Fibroblast of lung (primary cell): ENCODE data around the gene ADGRF5. TPM values are rescaled to one million over a fixed set of nuclear protein-coding genes. Genes with fewer than 3 reads are reported as not detected.
A peak's percentile ranks its signal among the peaks of the same experiment; 100 is the strongest.

ENCODE experiments used
- DNase-seq, 2 donors: peaks; one replicate each; pipeline versions ENCODE4 v3.0.0 to v3.0.0-alpha.2; 2010; ENCODE audit warnings: low read depth in 2 of 2
- H2AFZ ChIP-seq: 2 replicates; pipeline ENCODE4 v1.5.1; 2012; ENCODE audit warnings: low read length, control low read depth, inconsistent platforms
- H3K27ac ChIP-seq: 2 replicates; pipeline ENCODE4 v1.5.1; 2011; ENCODE audit warnings: low read length, control low read depth; ENCODE audit not compliant: insufficient read depth
- H3K27me3 ChIP-seq: 2 replicates; pipeline ENCODE4 v1.5.1; 2011; ENCODE audit warnings: mild to moderate bottlenecking, low read length; ENCODE audit not compliant: control insufficient read depth, insufficient read depth
- H3K36me3 ChIP-seq: 2 replicates; pipeline ENCODE4 v1.5.1; 2011; ENCODE audit warnings: low read length; ENCODE audit not compliant: control insufficient read depth, insufficient read depth
- H3K4me1 ChIP-seq: 2 replicates; pipeline ENCODE4 v1.5.1; 2011; ENCODE audit warnings: low read length; ENCODE audit not compliant: control insufficient read depth, insufficient read depth; ENCODE audit errors: extremely low read depth
- H3K4me2 ChIP-seq: 2 replicates; pipeline ENCODE4 v1.5.1; 2011; ENCODE audit warnings: low read length, control low read depth; ENCODE audit not compliant: insufficient read depth; ENCODE audit errors: extremely low read depth
- H3K4me3 ChIP-seq, 4 experiments: fragments of 200-600 bp in 1 of 4; sonication (generic) in 1 of 4; replicated peaks in 1 of 4; 2 replicates each; pipeline ENCODE4 v1.5.1; 2011 to 2016; ENCODE audit warnings: low read length in 4 of 4, low read depth in 3 of 4, mild to moderate bottlenecking in 3 of 4, control low read depth in 2 of 4, inconsistent platforms in 1 of 4, mixed read lengths in 1 of 4; ENCODE audit not compliant: insufficient read depth in 1 of 4; ENCODE audit errors: control extremely low read depth in 1 of 4
- H3K79me2 ChIP-seq: 2 replicates; pipeline ENCODE4 v1.5.1; 2012; ENCODE audit warnings: mild to moderate bottlenecking, low read length, inconsistent platforms; ENCODE audit not compliant: control insufficient read depth, insufficient read depth
- H3K9ac ChIP-seq: 2 replicates; pipeline ENCODE4 v1.5.1; 2011; ENCODE audit warnings: mild to moderate bottlenecking, low read length, control low read depth; ENCODE audit not compliant: insufficient read depth
- H3K9me3 ChIP-seq: 2 replicates; pipeline ENCODE4 v1.5.1; 2012; ENCODE audit warnings: low read depth, low read length; ENCODE audit not compliant: control insufficient read depth, insufficient read depth
- H4K20me1 ChIP-seq: 2 replicates; pipeline ENCODE4 v1.5.1; 2011; ENCODE audit warnings: low read length; ENCODE audit not compliant: control insufficient read depth, insufficient read depth; ENCODE audit errors: extremely low read depth
- EZH2 ChIP-seq: IDR thresholded peaks from 2 replicates; pipeline ENCODE4 v1.5.1; 2012; ENCODE audit warnings: low read length, control low read depth, mild to moderate bottlenecking; ENCODE audit errors: missing control alignments
- polyA plus RNA-seq, 2 donors: library from polyadenylated mRNA; depleted of rRNA in 1 of 2; stranded (reverse) in 1 of 2; unstranded in 1 of 2; fragments of >200 nt; gene quantifications; 2 replicates each; pipeline ENCODE4 v1.2.1, GENCODE V29; 2011 to 2012; ENCODE audit warnings: missing spikeins in 1 of 2
- total RNA-seq: library from RNA; depleted of rRNA; stranded (reverse); fragments of >200 nt; gene quantifications from 2 replicates; pipeline ENCODE4 v1.2.1, GENCODE V29; 2014
- TF ChIP-seq, protein P1 (sequence below), 2 donors: IDR thresholded peaks in 1 of 2; conservative IDR thresholded peaks in 1 of 2; 1 replicate in 1 of 2; 2 replicates in 1 of 2; pipeline ENCODE4 v1.5.1; 2011 to 2012; ENCODE audit warnings: low read length in 2 of 2, control low read depth in 1 of 2, inconsistent platforms in 1 of 2, low read depth in 1 of 2, mild to moderate bottlenecking in 1 of 2

The ADGRF5 gene
- total and polyA plus RNA-seq, 2 donors (not counting 1 experiment from before 2014, with no cell fraction given) = under 0.01 to 19.3 TPM

DNA sequence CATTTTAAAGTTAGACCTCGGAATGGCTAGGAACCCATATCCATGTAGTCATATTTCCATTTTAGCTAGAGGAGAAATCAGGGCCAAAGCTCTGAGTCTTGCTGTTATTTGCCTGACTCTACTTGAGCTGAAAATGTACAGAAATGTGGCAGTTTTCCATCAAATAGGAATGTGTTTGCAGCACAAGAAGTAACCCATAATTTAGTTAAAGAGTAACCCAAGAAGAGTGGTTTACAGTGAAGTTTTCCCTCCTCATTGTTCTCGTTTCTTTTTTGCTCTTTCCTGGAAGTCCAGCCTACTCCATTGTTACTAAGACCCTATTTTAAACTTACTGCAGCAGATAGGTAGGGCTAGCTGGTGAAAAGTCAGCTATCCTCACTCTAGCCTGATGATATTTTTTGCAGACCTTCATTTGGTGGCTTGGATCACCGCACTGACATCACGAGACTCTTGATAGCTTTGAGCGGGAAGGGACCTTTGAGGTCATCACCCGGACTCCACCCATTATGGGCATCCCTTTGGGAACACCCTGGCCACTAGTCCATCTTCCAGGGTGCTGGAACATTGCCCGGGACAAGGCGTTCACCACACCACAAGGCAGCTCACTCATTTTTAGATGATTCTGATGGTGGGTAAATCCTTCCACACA, 28.0 kb upstream of the ADGRF5 start:
- Histone ChIP-seq H3K36me3 (no peaks in the 10 kb centered on the region), H3K79me2 (no peaks in the 10 kb centered on the region), H3K9me3 (no peaks in the 10 kb centered on the region), H3K4me3 (no peak overlapping the region), H3K27ac (no peak overlapping the region), H3K27me3 (no peaks in the 10 kb centered on the region), H3K9ac (no peak overlapping the region), H4K20me1 (no peaks in the 10 kb centered on the region), H3K4me2 (no peak overlapping the region), H2AFZ (no peak overlapping the region), H3K4me1 (no peaks in the 10 kb centered on the region)
- TF ChIP-seq, protein P1, sequence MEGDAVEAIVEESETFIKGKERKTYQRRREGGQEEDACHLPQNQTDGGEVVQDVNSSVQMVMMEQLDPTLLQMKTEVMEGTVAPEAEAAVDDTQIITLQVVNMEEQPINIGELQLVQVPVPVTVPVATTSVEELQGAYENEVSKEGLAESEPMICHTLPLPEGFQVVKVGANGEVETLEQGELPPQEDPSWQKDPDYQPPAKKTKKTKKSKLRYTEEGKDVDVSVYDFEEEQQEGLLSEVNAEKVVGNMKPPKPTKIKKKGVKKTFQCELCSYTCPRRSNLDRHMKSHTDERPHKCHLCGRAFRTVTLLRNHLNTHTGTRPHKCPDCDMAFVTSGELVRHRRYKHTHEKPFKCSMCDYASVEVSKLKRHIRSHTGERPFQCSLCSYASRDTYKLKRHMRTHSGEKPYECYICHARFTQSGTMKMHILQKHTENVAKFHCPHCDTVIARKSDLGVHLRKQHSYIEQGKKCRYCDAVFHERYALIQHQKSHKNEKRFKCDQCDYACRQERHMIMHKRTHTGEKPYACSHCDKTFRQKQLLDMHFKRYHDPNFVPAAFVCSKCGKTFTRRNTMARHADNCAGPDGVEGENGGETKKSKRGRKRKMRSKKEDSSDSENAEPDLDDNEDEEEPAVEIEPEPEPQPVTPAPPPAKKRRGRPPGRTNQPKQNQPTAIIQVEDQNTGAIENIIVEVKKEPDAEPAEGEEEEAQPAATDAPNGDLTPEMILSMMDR (conservative IDR thresholded peaks at IDR 0.05 in 1 of 2, IDR thresholded peaks at IDR 0.05 in 1 of 2; ENCODE audit: low read depth in 1 of 2, low read length in 2 of 2) = no peak
- TF ChIP-seq EZH2 = no peak
- DNase-seq = no peak

DNA sequence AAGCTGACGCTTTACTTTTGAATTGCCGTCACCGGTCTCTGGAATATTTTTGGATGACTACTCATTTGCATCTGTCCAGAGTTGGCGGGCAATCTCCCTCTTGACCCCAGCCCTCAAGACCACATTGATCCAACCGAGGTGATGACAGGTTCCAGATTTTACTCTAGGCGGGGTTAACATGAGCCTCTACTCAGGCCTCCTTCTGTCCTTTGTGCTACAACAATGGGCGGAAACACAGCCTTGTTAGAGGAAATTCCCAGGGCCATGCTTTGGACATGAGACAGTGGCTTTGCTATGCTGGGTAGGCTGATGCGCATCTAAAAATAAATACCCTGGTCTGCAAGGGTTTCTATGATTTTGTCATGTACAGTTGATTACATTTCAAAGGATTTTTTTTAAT, 27.0 kb upstream of the ADGRF5 start:
- DNase-seq = peak in 1 of 2 donors; percentile 51
- H2AFZ ChIP-seq = no peak overlapping the region

DNA sequence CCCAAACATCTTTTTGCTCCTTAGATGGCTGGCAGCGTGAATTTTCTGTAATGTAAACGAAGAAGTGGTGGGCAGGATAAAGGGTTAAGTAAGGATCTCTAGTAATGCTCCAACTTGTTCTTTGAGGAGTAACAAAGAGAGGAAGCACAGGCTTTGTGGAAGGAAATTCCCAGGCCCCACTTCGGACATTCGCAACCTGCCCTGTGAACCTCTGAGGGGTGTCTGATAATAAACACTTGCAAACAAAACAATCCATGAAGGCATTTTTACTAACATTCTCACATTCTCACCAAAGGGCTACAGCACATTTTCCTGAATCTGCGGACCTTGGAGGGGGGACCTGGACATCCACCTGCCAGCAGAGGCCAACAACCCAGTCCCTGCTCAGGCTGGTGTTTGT, 25.8 kb upstream of the ADGRF5 start:
- no peaks in the 10 kb centered on the region for H4K20me1 ChIP-seq
- no peak for TF ChIP-seq EZH2
- H3K4me2 ChIP-seq = no peak overlapping the region
- no peak overlapping the region for H3K27ac ChIP-seq
- H3K4me3 ChIP-seq = no peak overlapping the region
- H3K9ac ChIP-seq = no peak overlapping the region
- no peaks in the 10 kb centered on the region for H3K79me2 ChIP-seq
- no peak for DNase-seq
- H3K27me3 ChIP-seq = no peaks in the 10 kb centered on the region
- H3K9me3 ChIP-seq = no peaks in the 10 kb centered on the region
- no peaks in the 10 kb centered on the region for H3K4me1 ChIP-seq
- no peaks in the 10 kb centered on the region for H3K36me3 ChIP-seq
- H2AFZ ChIP-seq = no peak overlapping the region

More for the DNA sequence above, 27.0 kb upstream of the ADGRF5 start:
- no peaks in the 10 kb centered on the region for H3K4me1 ChIP-seq
- H3K9ac ChIP-seq = no peak overlapping the region
- H3K27ac ChIP-seq = no peak overlapping the region
- TF ChIP-seq EZH2 = no peak
- TF ChIP-seq, protein P1 (conservative IDR thresholded peaks at IDR 0.05 in 1 of 2, IDR thresholded peaks at IDR 0.05 in 1 of 2; ENCODE audit: low read depth in 1 of 2, low read length in 2 of 2) = no peak
- no peaks in the 10 kb centered on the region for H3K9me3 ChIP-seq
- H3K79me2 ChIP-seq = no peaks in the 10 kb centered on the region
- no peaks in the 10 kb centered on the region for H3K36me3 ChIP-seq
- H3K4me3 ChIP-seq = no peak overlapping the region
- no peak overlapping the region for H3K4me2 ChIP-seq
- no peaks in the 10 kb centered on the region for H4K20me1 ChIP-seq
- no peaks in the 10 kb centered on the region for H3K27me3 ChIP-seq
